GM19239 (cell line): ENCODE results near the gene SWAP70.

Experiments used
- DNase-seq: peaks from one replicate; pipeline ENCODE4 v3.0.0; 2011; ENCODE audit warnings: low spot score; ENCODE audit not compliant: insufficient read length
- FAIRE-seq: peaks from 2 replicates; lab custom pipeline; 2011; peaks lifted over from hg19 to GRCh38; lab: Jason Lieb, UNC

The SWAP70 gene

DNA sequence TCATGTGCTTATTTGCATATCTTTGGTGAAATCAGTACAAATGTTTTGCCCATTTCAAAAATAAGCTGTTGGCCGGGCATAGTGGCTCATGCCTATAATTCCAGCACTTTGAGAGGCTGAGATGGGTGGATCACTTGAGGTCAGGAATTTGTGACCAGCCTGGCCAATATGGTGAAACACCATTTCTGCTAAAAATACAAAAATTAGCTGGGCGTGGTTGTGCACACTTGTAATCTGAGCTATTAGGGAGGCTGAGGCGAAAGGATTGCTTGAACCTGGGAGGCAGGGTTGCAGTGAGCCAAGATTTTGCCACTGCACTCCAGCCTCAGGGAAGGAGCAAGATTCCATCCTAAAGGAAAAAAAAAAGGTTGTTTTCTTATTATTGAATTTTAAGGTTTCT, 136.0 kb downstream of the SWAP70 start:
- no peak for FAIRE-seq
- no peak for DNase-seq

- FAIRE-seq (no peak), DNase-seq (no peak)
Observed at GRCh38 chr11:9802291-9802861, 138.5 kb downstream of the SWAP70 start.
